Astrocyte of the spinal cord (primary cell): ENCODE results near the gene ACTN1.
"Not testable (repeated sequence)": the region's sequence is repeated elsewhere in the genome, so short reads cannot be mapped to it uniquely, and the experiment has no call there.

Experiments used
- DNase-seq: peaks from one replicate; pipeline ENCODE4 v3.0.0; 2011; ENCODE audit warnings: low read depth, low spot score
- H3K4me3 ChIP-seq: 2 replicates; pipeline ENCODE4 v1.5.1; 2011; ENCODE audit warnings: low read depth, mild to moderate bottlenecking, low read length, moderate library complexity
- CTCF ChIP-seq: IDR thresholded peaks from 2 replicates; pipeline ENCODE4 v1.5.1; 2012; ENCODE audit warnings: low read depth, mild to moderate bottlenecking, low read length, inconsistent platforms
- in situ Hi-C: cut with HindIII; loops from 2 replicates; pipeline ENCODE4 v1.10.0; 2017; ENCODE audit warnings: low sequenced_read_pairs

The ACTN1 gene

GRCh38 chr14:68848253-68848652 lies 130.8 kb downstream of the ACTN1 start:
- TF ChIP-seq CTCF = no peak
- in situ Hi-C loops = no loop called here
- no peak overlapping the region for H3K4me3 ChIP-seq
- no peak for DNase-seq

- DNase-seq, H3K4me3 ChIP-seq, in situ Hi-C loops: not testable (repeated sequence)
Observed at GRCh38 chr14:68847640-68848039, 131.5 kb downstream of the ACTN1 start.

GRCh38 chr14:68846466-68846865 lies 132.6 kb downstream of the ACTN1 start:
- in situ Hi-C loops = no loop called here
- no peak overlapping the region for H3K4me3 ChIP-seq
- no peak for DNase-seq
- no peak for TF ChIP-seq CTCF

- H3K4me3 ChIP-seq = no peak overlapping the region
- in situ Hi-C loops = no loop called here
- no peak for DNase-seq
- TF ChIP-seq CTCF = no peak
Observed at GRCh38 chr14:68844210-68844545, 134.9 kb downstream of the ACTN1 start.

GRCh38 chr14:68843471-68844209 lies 135.5 kb downstream of the ACTN1 start:
- peak; percentile 96 for TF ChIP-seq CTCF
- DNase-seq = peak; percentile 73
- in situ Hi-C loops = no loop called here
- H3K4me3 ChIP-seq = peak overlapping the region; percentile 27

GRCh38 chr14:68842298-68842697 lies 136.8 kb downstream of the ACTN1 start:
- no peak for TF ChIP-seq CTCF
- in situ Hi-C loops = no loop called here

GRCh38 chr14:68841016-68841809 lies 137.9 kb downstream of the ACTN1 start:
- TF ChIP-seq CTCF = no peak
- in situ Hi-C loops = no loop called here
- H3K4me3 ChIP-seq = no peak overlapping the region
- DNase-seq = peak; percentile 57

More at GRCh38 chr14:68842298-68842697, 136.8 kb downstream of the ACTN1 start:
- H3K4me3 ChIP-seq = no peak overlapping the region
- no peak for DNase-seq
